Thoracic aorta (tissue), 2 donors: ENCODE measurements around the gene ANO3. TPM values are rescaled to one million over a fixed set of nuclear protein-coding genes. Genes with fewer than 3 reads are reported as not detected.

Experiments
- ATAC-seq: fragments of 150-250 bp; one replicate; pipeline ENCODE4 v1.8.0; 2017; ENCODE audit warnings: low read depth; ENCODE audit not compliant: insufficient number of reproducible peaks, low FRiP score
- DNase-seq: peaks from one replicate; pipeline ENCODE4 v3.0.0-alpha.2; 2020; ENCODE audit warnings: low spot score
- H3K27ac ChIP-seq, 2 donors: fragments of 200-600 bp; sonication (generic); 1 replicate in 1 of 2; 2 replicates in 1 of 2; pipeline ENCODE4 v1.5.1; 2016; ENCODE audit warnings: mild to moderate bottlenecking in 2 of 2, moderate library complexity in 2 of 2
- H3K27me3 ChIP-seq: fragments of 200-600 bp; sonication (generic); replicated peaks from 2 replicates; pipeline ENCODE4 v1.6.0; 2016; ENCODE audit warnings: mild to moderate bottlenecking; ENCODE audit not compliant: insufficient read depth
- H3K36me3 ChIP-seq: fragments of 200-600 bp; sonication (generic); one replicate; pipeline ENCODE4 v1.5.1; 2016
- H3K4me1 ChIP-seq, 2 donors: fragments of 200-600 bp; sonication (generic); 1 replicate in 1 of 2; 2 replicates in 1 of 2; pipeline versions ENCODE4 v1.5.1 to v1.6.0; 2016; ENCODE audit warnings: low read depth in 2 of 2, mild to moderate bottlenecking in 1 of 2; ENCODE audit not compliant: control insufficient read depth in 1 of 2
- H3K4me3 ChIP-seq: fragments of 200-600 bp; sonication (generic); 2 replicates; pipeline ENCODE4 v1.5.1; 2016; ENCODE audit warnings: mild to moderate bottlenecking
- H3K9me3 ChIP-seq: fragments of 200-600 bp; sonication (generic); 2 replicates; pipeline ENCODE4 v1.5.1; 2016
- CTCF ChIP-seq: fragments of 200-600 bp; sonication (generic); IDR thresholded peaks from one replicate; pipeline ENCODE4 v1.5.1; 2019; ENCODE audit warnings: antibody characterized with exemption
- total RNA-seq, 2 donors: library from RNA; depleted of rRNA; stranded (reverse); fragments of >200 nt; gene quantifications; one replicate each; pipeline versions ENCODE4 v1.1.0 to v1.2.3, GENCODE V29; 2016

The ANO3 gene
- total RNA-seq, 2 donors from 2014 or later: 0.71 to 13.4 TPM

- Histone ChIP-seq H3K36me3 (no peaks in the 10 kb centered on the region), H3K9me3 (no peaks in the 10 kb centered on the region), H3K4me3 (no peak overlapping the region), H3K27me3 (no peaks in the 10 kb centered on the region), H3K27ac (no peak overlapping the region), H3K4me1 (no peaks in the 10 kb centered on the region)
- no peak for TF ChIP-seq CTCF
- ATAC-seq: no peak
- DNase-seq: no peak
Observed at GRCh38 chr11:26703411-26704191, 371.7 kb downstream of the ANO3 start.

- H3K4me1 ChIP-seq: no peaks in the 10 kb centered on the region
- H3K9me3 ChIP-seq: no peaks in the 10 kb centered on the region
- H3K27ac ChIP-seq: no peak overlapping the region
- ATAC-seq: no peak
- no peak for DNase-seq
- TF ChIP-seq CTCF: no peak
- H3K36me3 ChIP-seq: no peaks in the 10 kb centered on the region
- no peaks in the 10 kb centered on the region for H3K27me3 ChIP-seq
- H3K4me3 ChIP-seq: no peak overlapping the region
Observed at GRCh38 chr11:26704249-26704648, 372.3 kb downstream of the ANO3 start.

GRCh38 chr11:26706181-26706580 is 374.3 kb downstream of the ANO3 start:
- Histone ChIP-seq H3K4me1 (peaks cover 0 to 4% of the 10 kb centered on the region in 2 donors), H3K4me3 (no peak overlapping the region), H3K9me3 (no peaks in the 10 kb centered on the region), H3K27me3 (no peaks in the 10 kb centered on the region), H3K27ac (no peak overlapping the region), H3K36me3 (no peaks in the 10 kb centered on the region)
- DNase-seq: no peak
- no peak for TF ChIP-seq CTCF
- no peak for ATAC-seq

GRCh38 chr11:26708736-26709456 is 377.0 kb downstream of the ANO3 start:
- Histone ChIP-seq H3K27me3 (no peaks in the 10 kb centered on the region), H3K9me3 (no peaks in the 10 kb centered on the region), H3K4me3 (no peak overlapping the region), H3K27ac (no peak overlapping the region), H3K36me3 (no peaks in the 10 kb centered on the region), H3K4me1 (peaks cover 0 to 4% of the 10 kb centered on the region in 2 donors)
- no peak for TF ChIP-seq CTCF
- no peak for DNase-seq
- ATAC-seq: no peak

- Histone ChIP-seq H3K9me3 (no peaks in the 10 kb centered on the region), H3K27ac (no peak overlapping the region), H3K4me1 (peaks cover 0 to 4% of the 10 kb centered on the region in 2 donors), H3K4me3 (no peak overlapping the region), H3K36me3 (no peaks in the 10 kb centered on the region), H3K27me3 (no peaks in the 10 kb centered on the region)
- DNase-seq: no peak
- no peak for TF ChIP-seq CTCF
- no peak for ATAC-seq
Observed at GRCh38 chr11:26710489-26710888, 378.6 kb downstream of the ANO3 start.
